ENCODE measurements around the gene KCTD11. TPM values are rescaled to one million over a fixed set of nuclear protein-coding genes. Genes with fewer than 3 reads are reported as not detected.
A peak's percentile ranks its signal among the peaks of the same experiment; 100 is the strongest.

The KCTD11 gene
- total and polyA plus RNA-seq, 10 of the 15 experiments (the other 5 are each of a cell fraction or from before 2014, with no cell fraction given) = 0.05 to 7.3 (median 2.9) TPM

- 0 out of 2 replicates have a peak, but pooled peaks have one; percentile 30 for TF ChIP-seq POLR2AphosphoS2 (IDR thresholded peaks at IDR 0.05; ENCODE audit: low read depth, low read length)
- no peak for TF ChIP-seq RBBP5 (conservative IDR thresholded peaks at IDR 0.05)
- TF ChIP-seq BHLHE40 (IDR thresholded peaks at IDR 0.05; ENCODE audit: borderline replicate concordance in 1 of 2, low read depth in 2 of 2, low read length in 1 of 2) = peak; percentile 25 to 51; a peak in 1 of 4 replicates
- TF ChIP-seq IKZF1 (conservative IDR thresholded peaks at IDR 0.05) = peak; percentile 74
- no peak for TF ChIP-seq HCFC1 (IDR thresholded peaks at IDR 0.05; ENCODE audit: low read length)
- TF ChIP-seq E2F4 (IDR thresholded peaks at IDR 0.05; ENCODE audit: low read depth, low read length) = no peak
- TF ChIP-seq RB1 (IDR thresholded peaks at IDR 0.05; ENCODE audit: borderline replicate concordance) = peak; percentile 78; the same call in 1 of the 2 replicates
- no peak for TF ChIP-seq PML (IDR thresholded peaks at IDR 0.05; ENCODE audit: low read length)
- no peak for TF ChIP-seq NR2C2 (IDR thresholded peaks at IDR 0.05; ENCODE audit: borderline replicate concordance, control insufficient read depth, insufficient read length, low read depth)
- TF ChIP-seq SIN3A (IDR thresholded peaks at IDR 0.05; ENCODE audit: low read depth, low read length) = no peak
- TF ChIP-seq ZBTB4 (CRISPR knock-in tag; IDR thresholded peaks at IDR 0.05) = no peak
- no peak for TF ChIP-seq FOXK2 (IDR thresholded peaks at IDR 0.05)
- TF ChIP-seq MEF2B (IDR thresholded peaks at IDR 0.05; ENCODE audit: partially characterized antibody, poor library complexity, severe bottlenecking) = peak; percentile 90
- TF ChIP-seq NBN (IDR thresholded peaks at IDR 0.05) = peak; percentile 45; the same call in 1 of the 2 replicates
- no peak for TF ChIP-seq RELA (IDR thresholded peaks at IDR 0.05; ENCODE audit: borderline replicate concordance, partially characterized antibody)
- TF ChIP-seq ATF3 (IDR thresholded peaks at IDR 0.05; ENCODE audit: borderline replicate concordance, extremely low read depth, low read depth, low read length) = no peak
- no peak for TF ChIP-seq SREBF2 (IDR thresholded peaks at IDR 0.05; ENCODE audit: low read length)
- no peak for TF ChIP-seq ZNF24 (IDR thresholded peaks at IDR 0.05)
- TF ChIP-seq EED (IDR thresholded peaks at IDR 0.05; ENCODE audit: low read depth) = peak; percentile 58
- TF ChIP-seq MLLT1 (IDR thresholded peaks at IDR 0.05) = peak; percentile 85
- no peak for TF ChIP-seq ZZZ3 (IDR thresholded peaks at IDR 0.05; ENCODE audit: control insufficient read depth, insufficient read length, low read depth)
- no peak for TF ChIP-seq MTA2 (IDR thresholded peaks at IDR 0.05; ENCODE audit: low read depth)
Observed at GRCh38 chr17:7336240-7337175, 15.5 kb upstream of the KCTD11 start, which contains the start of gene ACAP1 (continued).

Measured in GM12878 (cell line).